Measurements from ENCODE around the gene NTPCR.
"Not testable (repeated sequence)": the region's sequence is repeated elsewhere in the genome, so short reads cannot be mapped to it uniquely, and the experiment has no call there.

NTPCR gene

DNA sequence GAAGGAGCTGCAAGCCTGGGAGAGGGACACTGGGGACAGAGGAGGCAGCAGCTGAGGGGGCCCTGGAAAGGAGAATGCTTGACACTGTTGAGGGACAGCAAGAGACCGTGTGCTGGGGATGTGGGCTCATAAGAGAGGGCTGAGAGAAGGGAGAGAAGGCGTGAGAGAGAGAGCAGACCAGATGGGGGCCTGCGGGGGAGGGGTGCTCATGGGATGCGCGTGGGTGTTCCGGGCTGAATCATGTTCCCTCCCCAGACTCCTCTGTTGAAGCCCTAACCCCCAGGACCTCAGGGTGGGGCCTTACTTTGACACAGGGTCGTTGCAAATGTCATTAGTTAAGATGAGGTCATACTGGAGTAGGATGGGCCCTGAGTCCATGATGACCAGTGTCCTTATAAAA, 40.8 kb downstream of the NTPCR start:
- H3K27me3 ChIP-seq (ENCODE audit: insufficient read depth, low read length): no peaks in the 10 kb centered on the region
- H3K9ac ChIP-seq (ENCODE audit: low read depth, low read length): no peak overlapping the region
- peaks cover 20% of the 10 kb centered on the region for H3K9me3 ChIP-seq (ENCODE audit: insufficient read depth, low read depth, low read length)
- H3K4me3 ChIP-seq (ENCODE audit: low read length): no peak overlapping the region
- H3K4me1 ChIP-seq (ENCODE audit: insufficient read depth, low read length): no peaks in the 10 kb centered on the region
- H3K27ac ChIP-seq (ENCODE audit: low read length): no peak overlapping the region
- peaks cover 32% of the 10 kb centered on the region for H3K36me3 ChIP-seq (ENCODE audit: insufficient read depth, low read depth, low read length)

DNA sequence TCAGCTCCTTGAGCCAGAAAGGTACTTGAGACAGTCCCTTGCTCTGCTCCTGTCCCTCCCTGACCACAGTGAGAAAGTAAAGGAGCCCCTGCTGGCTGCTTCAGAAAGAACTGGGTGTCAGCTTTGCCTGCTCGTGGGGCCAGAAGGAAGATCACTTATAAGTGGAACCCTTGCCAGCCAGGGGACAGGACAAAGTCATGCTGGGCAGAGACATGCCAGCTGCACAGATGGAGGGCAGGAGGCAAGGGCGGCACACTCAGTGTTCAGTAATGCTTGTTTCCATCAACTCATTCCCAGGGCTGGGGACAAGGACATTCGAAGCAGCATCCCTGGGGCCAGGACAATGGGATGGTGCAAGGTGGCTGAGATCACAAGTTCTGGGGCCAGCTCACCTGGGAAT, 41.8 kb downstream of the NTPCR start:
- Histone ChIP-seq H3K36me3 (ENCODE audit: insufficient read depth, low read depth, low read length) (peaks cover 41% of the 10 kb centered on the region), H3K4me1 (ENCODE audit: insufficient read depth, low read length) (no peaks in the 10 kb centered on the region; the same call in 1 of the 2 replicates), H3K9ac (ENCODE audit: low read depth, low read length) (no peak overlapping the region), H3K27ac (ENCODE audit: low read length) (no peak overlapping the region), H3K27me3 (ENCODE audit: insufficient read depth, low read length) (no peaks in the 10 kb centered on the region), H3K9me3 (ENCODE audit: insufficient read depth, low read depth, low read length) (peaks cover 20% of the 10 kb centered on the region), H3K4me3 (ENCODE audit: low read length) (no peak overlapping the region)

DNA sequence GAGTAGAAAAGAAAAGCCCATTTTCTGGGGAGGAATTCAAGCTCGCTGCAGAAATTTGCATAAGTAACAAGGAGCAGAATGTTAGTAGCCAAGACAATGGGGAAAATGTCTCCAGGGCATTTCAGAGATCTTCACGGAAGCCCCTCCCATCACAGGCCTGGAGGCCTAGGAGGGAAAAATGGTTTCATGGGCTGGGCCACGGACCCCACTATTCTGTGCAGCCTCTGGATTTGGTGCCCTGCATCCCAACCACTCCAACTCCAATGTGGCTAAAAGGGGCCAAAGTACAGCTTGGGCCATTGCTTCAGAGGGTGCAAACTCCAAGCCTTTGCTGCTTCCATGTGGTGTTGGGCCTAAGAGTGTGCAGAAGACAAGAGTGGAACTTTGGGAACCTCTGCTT, 43.1 kb downstream of the NTPCR start:
- H3K9me3 ChIP-seq (ENCODE audit: insufficient read depth, low read depth, low read length): peaks cover 20% of the 10 kb centered on the region
- H3K36me3 ChIP-seq (ENCODE audit: insufficient read depth, low read depth, low read length): peaks cover 55% of the 10 kb centered on the region
- H3K4me1 ChIP-seq (ENCODE audit: insufficient read depth, low read length): no peaks in the 10 kb centered on the region; the same call in 1 of the 2 replicates
- H3K27me3 ChIP-seq (ENCODE audit: insufficient read depth, low read length): no peaks in the 10 kb centered on the region
- no peak overlapping the region for H3K4me3 ChIP-seq (ENCODE audit: low read length)
- no peak overlapping the region for H3K9ac ChIP-seq (ENCODE audit: low read depth, low read length)
- no peak overlapping the region for H3K27ac ChIP-seq (ENCODE audit: low read length)

DNA sequence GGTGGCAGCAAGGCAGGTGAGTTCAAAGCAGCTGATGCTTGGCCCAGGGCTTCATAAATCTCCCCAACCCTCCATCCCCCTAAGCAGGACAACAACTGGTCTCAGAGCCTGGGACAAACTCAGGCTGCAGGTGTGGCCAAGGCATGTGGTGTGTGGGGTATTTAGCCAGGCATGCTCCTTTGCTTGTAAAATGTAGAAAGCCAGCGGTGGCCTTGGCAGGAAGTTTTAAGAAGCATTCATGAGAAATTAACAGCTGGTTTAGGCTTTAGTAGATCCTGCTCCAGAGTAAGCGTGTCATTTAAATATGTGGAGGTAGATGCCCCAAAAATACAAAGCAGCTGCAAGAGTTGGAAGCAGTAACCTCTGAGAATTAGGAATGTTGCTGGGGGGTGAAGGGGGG, 44.8 kb downstream of the NTPCR start:
- Histone ChIP-seq H3K36me3 (ENCODE audit: insufficient read depth, low read depth, low read length) (peaks cover 69% of the 10 kb centered on the region), H3K4me1 (ENCODE audit: insufficient read depth, low read length) (no peaks in the 10 kb centered on the region; the same call in 1 of the 2 replicates), H3K4me3 (ENCODE audit: low read length) (no peak overlapping the region), H3K9me3 (ENCODE audit: insufficient read depth, low read depth, low read length) (peaks cover 20% of the 10 kb centered on the region), H3K27ac (ENCODE audit: low read length) (no peak overlapping the region), H3K27me3 (ENCODE audit: insufficient read depth, low read length) (no peaks in the 10 kb centered on the region), H3K9ac (ENCODE audit: low read depth, low read length) (no peak overlapping the region)

DNA sequence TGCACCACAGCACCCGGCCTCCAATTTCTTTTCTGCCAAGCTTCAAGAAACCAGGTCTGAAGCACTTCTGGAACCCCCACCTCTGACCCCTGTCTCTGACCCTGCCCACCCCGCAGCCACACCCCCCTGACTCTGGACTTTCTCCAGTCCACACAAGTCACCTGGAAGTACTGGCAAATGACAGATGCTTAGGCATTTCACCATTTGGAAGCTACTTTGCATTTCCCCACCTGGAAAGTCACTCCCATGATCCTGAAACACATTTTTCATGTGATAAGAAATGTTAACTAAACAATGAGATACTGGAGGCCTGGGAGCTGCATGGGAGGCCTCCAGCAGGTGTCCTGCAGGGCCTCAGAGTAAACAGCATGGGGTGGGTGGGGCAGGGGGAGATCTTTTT, 45.7 kb downstream of the NTPCR start:
- peaks cover 20% of the 10 kb centered on the region for H3K9me3 ChIP-seq (ENCODE audit: insufficient read depth, low read depth, low read length)
- H3K4me1 ChIP-seq (ENCODE audit: insufficient read depth, low read length): no peaks in the 10 kb centered on the region; the same call in 1 of the 2 replicates
- no peak overlapping the region for H3K4me3 ChIP-seq (ENCODE audit: low read length)
- H3K27me3 ChIP-seq (ENCODE audit: insufficient read depth, low read length): no peaks in the 10 kb centered on the region
- H3K9ac ChIP-seq (ENCODE audit: low read depth, low read length): no peak overlapping the region
- H3K27ac ChIP-seq (ENCODE audit: low read length): no peak overlapping the region
- peaks cover 77% of the 10 kb centered on the region for H3K36me3 ChIP-seq (ENCODE audit: insufficient read depth, low read depth, low read length)

DNA sequence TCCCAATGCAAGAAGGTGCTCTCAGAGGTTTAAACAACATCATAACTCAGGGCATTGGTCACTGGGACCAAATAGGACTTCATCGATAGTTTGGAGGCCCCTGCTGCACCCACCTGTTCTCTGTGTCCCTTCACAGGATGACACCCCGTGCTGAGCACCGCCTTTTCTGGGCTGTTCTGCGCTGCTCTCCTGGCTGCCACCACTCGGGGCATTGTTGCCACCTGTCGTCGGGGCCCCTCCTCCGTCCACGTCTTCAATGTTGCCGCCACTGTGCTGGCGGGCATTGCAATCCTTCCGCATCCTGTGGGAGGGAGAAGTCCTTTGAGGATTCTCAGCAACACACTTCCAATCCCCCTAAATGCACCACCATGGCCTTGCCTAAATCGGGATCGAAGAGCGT, 47.7 kb downstream of the NTPCR start:
- H3K27me3 ChIP-seq (ENCODE audit: insufficient read depth, low read length): no peaks in the 10 kb centered on the region
- no peak overlapping the region for H3K9ac ChIP-seq (ENCODE audit: low read depth, low read length)
- H3K4me3 ChIP-seq (ENCODE audit: low read length): no peak overlapping the region
- peaks cover 19% of the 10 kb centered on the region for H3K9me3 ChIP-seq (ENCODE audit: insufficient read depth, low read depth, low read length)
- H3K27ac ChIP-seq (ENCODE audit: low read length): no peak overlapping the region
- H3K36me3 ChIP-seq (ENCODE audit: insufficient read depth, low read depth, low read length): peaks cover 72% of the 10 kb centered on the region
- no peaks in the 10 kb centered on the region; the same call in 1 of the 2 replicates for H3K4me1 ChIP-seq (ENCODE audit: insufficient read depth, low read length)

DNA sequence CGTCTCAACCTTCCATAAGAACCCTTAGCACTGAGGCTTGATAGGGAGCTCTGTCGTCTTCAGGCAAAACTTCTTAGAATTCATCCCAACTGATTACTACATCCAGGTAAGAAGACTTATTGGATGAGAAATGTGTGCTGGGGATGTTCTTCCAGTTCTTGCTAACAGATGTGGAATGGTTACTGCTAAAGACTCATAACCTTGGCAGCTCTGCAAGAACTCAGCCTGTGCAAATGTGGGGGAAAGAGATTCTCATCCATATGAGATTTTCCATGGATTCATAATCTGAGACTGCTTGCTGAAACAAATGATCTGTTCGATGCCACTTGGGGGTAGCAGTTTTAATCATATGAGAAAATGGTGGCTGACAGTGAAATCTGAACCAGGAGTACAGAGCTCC, 48.2 kb downstream of the NTPCR start:
- Histone ChIP-seq H3K4me3 (ENCODE audit: low read length) (no peak overlapping the region), H3K27ac (ENCODE audit: low read length) (no peak overlapping the region), H3K9ac (ENCODE audit: low read depth, low read length) (no peak overlapping the region), H3K36me3 (ENCODE audit: insufficient read depth, low read depth, low read length) (peaks cover 67% of the 10 kb centered on the region), H3K4me1 (ENCODE audit: insufficient read depth, low read length) (no peaks in the 10 kb centered on the region; the same call in 1 of the 2 replicates), H3K27me3 (ENCODE audit: insufficient read depth, low read length) (no peaks in the 10 kb centered on the region), H3K9me3 (ENCODE audit: insufficient read depth, low read depth, low read length) (peaks cover 14% of the 10 kb centered on the region)

DNA sequence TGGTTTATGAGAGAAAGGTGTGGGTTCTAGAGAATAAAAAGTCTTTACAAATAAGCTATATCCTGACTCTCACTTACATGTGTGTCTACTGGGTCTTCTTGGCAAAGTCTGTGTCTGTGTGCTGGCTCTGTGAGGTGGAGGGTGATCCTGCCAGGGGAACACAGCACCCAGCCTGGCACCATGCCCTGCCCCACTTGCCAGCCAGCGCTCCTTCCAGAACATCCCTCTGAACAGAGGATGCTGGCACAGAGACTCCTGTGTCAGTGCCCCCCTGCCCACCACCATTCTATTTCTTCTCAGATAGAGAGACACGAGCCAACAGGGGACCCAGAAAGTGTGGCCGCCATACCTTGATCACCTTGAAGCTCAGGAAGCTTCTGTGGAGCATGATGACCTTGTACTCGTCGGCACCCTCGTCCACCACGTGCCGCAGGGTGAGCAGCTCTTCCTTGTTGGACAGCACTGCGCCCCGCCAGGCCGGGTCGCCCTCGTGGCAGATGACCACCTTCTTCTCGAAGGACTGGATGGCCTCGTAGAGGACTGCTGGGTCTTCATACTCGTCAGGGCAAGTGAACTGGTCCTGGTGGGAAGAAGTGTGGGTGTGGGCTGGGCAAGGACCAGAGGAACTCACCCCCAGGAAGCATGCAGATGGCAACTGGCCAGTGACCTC, 49.7 kb downstream of the NTPCR start:
- no peaks in the 10 kb centered on the region; the same call in 1 of the 2 replicates for H3K4me1 ChIP-seq (ENCODE audit: insufficient read depth, low read length)
- H3K27ac ChIP-seq (ENCODE audit: low read length): no peak overlapping the region
- no peaks in the 10 kb centered on the region for H3K9me3 ChIP-seq (ENCODE audit: insufficient read depth, low read depth, low read length)
- H3K27me3 ChIP-seq (ENCODE audit: insufficient read depth, low read length): no peaks in the 10 kb centered on the region
- H3K9ac ChIP-seq (ENCODE audit: low read depth, low read length): no peak overlapping the region
- H3K36me3 ChIP-seq (ENCODE audit: insufficient read depth, low read depth, low read length): peaks cover 54% of the 10 kb centered on the region
- no peak overlapping the region for H3K4me3 ChIP-seq (ENCODE audit: low read length)

DNA sequence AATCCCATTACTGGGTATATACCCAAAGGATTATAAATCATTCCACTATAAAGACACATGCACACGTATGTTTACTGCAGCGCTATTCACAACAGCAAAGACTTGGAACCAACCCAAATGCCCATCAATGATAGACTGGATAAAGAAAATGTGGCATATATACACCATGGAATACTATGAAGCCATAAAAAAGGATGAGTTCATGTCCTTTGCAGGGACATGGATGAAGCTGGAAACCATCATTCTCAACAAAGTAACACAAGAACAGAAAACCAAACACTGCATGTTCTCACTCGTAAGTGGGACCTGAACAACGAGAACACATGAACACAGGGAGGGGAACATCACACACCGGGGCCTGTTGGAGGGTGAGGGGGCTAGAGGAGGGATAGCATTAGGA, 53.2 kb downstream of the NTPCR start:
- not testable (repeated sequence) for H3K4me3 ChIP-seq (ENCODE audit: low read length); H3K9ac ChIP-seq (ENCODE audit: low read depth, low read length); H3K27me3 ChIP-seq (ENCODE audit: insufficient read depth, low read length); H3K9me3 ChIP-seq (ENCODE audit: insufficient read depth, low read depth, low read length); H3K27ac ChIP-seq (ENCODE audit: low read length); H3K4me1 ChIP-seq (ENCODE audit: insufficient read depth, low read length)
- H3K36me3 ChIP-seq (ENCODE audit: insufficient read depth, low read depth, low read length): peaks cover 26% of the 10 kb centered on the region

DNA sequence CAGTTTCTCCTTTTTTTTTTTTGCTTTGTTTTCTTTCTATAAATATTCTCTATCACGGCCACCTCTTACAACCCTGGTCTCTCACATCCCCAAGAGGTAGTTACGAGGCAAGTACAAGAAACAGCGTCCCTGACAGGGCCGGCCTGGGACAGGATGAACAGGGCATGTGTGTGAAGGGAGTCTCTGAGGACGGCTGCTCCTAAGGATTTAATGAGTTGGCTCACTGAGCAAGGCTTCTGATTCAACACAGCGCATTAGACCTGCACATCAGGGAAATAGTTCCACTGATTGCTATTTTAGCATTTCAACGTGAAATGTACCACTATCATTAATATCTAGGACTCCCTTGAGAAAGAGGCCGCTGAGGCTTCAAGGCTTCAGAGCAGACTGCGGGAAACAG, 54.0 kb downstream of the NTPCR start:
- no peak overlapping the region for H3K9ac ChIP-seq (ENCODE audit: low read depth, low read length)
- H3K4me3 ChIP-seq (ENCODE audit: low read length): no peak overlapping the region
- H3K4me1 ChIP-seq (ENCODE audit: insufficient read depth, low read length): no peaks in the 10 kb centered on the region
- H3K27me3 ChIP-seq (ENCODE audit: insufficient read depth, low read length): no peaks in the 10 kb centered on the region
- peaks cover 24% of the 10 kb centered on the region for H3K36me3 ChIP-seq (ENCODE audit: insufficient read depth, low read depth, low read length)
- H3K9me3 ChIP-seq (ENCODE audit: insufficient read depth, low read depth, low read length): no peaks in the 10 kb centered on the region
- no peak overlapping the region for H3K27ac ChIP-seq (ENCODE audit: low read length)

DNA sequence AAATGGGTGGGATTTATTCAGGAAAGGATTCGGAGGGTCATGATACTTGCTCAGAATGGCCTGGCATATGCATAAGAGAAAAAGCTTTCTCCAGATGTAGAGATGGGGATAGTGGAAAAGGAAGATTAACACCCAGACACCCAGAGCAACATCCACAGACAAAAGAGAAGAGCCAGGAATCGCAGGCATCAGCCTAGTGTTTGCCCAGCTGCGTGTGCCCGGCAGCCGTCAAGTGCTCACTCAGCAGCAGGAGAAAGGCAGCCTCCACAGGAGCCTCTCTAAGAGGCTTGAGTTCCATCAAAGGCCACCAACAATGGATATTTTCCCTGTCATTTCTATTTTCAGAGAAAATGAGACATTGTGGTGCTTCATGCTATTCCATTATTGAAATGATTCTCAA, 54.7 kb downstream of the NTPCR start:
- H3K9me3 ChIP-seq (ENCODE audit: insufficient read depth, low read depth, low read length): no peaks in the 10 kb centered on the region
- peaks cover 17% of the 10 kb centered on the region; the same call in 1 of the 2 replicates for H3K36me3 ChIP-seq (ENCODE audit: insufficient read depth, low read depth, low read length)
- H3K4me1 ChIP-seq (ENCODE audit: insufficient read depth, low read length): no peaks in the 10 kb centered on the region
- no peak overlapping the region for H3K4me3 ChIP-seq (ENCODE audit: low read length)
- no peaks in the 10 kb centered on the region for H3K27me3 ChIP-seq (ENCODE audit: insufficient read depth, low read length)
- H3K9ac ChIP-seq (ENCODE audit: low read depth, low read length): no peak overlapping the region
- no peak overlapping the region for H3K27ac ChIP-seq (ENCODE audit: low read length)

DNA sequence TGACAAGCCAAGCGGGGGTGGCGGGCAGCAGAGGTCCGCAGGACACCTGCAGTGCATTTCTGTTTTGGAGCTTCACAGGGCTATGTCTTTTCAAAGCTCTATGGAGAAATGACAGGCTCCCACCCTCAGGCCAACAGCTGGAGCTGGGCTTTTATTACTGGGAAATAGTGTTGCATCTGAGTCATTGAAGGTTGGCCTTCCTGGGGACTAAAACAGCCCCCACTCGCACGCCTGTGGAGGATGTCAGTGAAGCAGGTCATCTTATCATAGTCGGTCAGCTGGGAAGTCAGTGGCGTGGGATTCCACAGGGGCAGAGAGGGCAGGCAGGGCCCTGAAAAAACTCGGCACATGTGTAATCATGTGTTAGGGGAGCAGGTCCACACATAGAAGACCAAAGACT, 55.3 kb downstream of the NTPCR start:
- H3K9me3 ChIP-seq (ENCODE audit: insufficient read depth, low read depth, low read length): no peaks in the 10 kb centered on the region
- no peak overlapping the region for H3K4me3 ChIP-seq (ENCODE audit: low read length)
- H3K27me3 ChIP-seq (ENCODE audit: insufficient read depth, low read length): no peaks in the 10 kb centered on the region
- H3K4me1 ChIP-seq (ENCODE audit: insufficient read depth, low read length): no peaks in the 10 kb centered on the region
- H3K27ac ChIP-seq (ENCODE audit: low read length): no peak overlapping the region
- H3K9ac ChIP-seq (ENCODE audit: low read depth, low read length): no peak overlapping the region
- peaks cover 11% of the 10 kb centered on the region; the same call in 1 of the 2 replicates for H3K36me3 ChIP-seq (ENCODE audit: insufficient read depth, low read depth, low read length)

Measured in iPS-20b (cell line).